Measurements from ENCODE around the gene TOR2A.

- TF ChIP-seq CTCF (IDR thresholded peaks at IDR 0.05 in 8 of 11, conservative IDR thresholded peaks at IDR 0.05 in 3 of 11) = no peak
- TF ChIP-seq POLR2AphosphoS5 (IDR thresholded peaks at IDR 0.05) = no peak
- no peak for TF ChIP-seq POLR2A (IDR thresholded peaks at IDR 0.05)
Observed at GRCh38 chr9:127723444-127723843, 11.7 kb downstream of the TOR2A start.

Data from spleen (tissue), 7 donors.